IPS-NIHi7 (cell line): Measurements from ENCODE around the gene RPS6KA1.

Source experiments
- DNase-seq: peaks from one replicate; pipeline ENCODE4 v3.0.0; 2012; ENCODE audit warnings: mixed read lengths; ENCODE audit errors: extremely low spot score

The RPS6KA1 gene

DNA sequence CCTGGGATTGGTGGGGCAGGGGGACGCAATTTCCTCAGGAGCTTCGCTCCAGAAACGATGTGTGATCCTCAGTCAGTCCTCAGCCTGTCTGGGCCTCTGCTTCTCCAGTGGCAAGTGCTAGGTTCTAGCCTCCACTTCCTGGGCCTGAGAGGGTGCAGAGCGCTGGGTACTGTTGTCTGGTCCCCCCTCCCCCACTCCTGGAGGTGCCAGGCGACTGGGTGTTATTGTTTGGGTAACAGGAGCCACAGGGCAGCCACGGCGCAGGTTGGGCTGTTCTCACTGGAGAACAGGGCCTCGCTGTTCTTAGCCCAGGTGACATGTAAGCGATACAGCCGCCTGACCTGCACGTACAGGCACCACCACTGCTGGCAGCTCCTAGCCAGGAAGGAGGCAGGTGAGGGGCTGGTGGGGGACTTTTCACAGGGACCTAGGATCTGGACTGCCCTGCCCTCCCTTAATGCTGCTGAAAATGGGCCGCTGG is 2.1 kb downstream of the RPS6KA1 start:
- no peak for DNase-seq

DNA sequence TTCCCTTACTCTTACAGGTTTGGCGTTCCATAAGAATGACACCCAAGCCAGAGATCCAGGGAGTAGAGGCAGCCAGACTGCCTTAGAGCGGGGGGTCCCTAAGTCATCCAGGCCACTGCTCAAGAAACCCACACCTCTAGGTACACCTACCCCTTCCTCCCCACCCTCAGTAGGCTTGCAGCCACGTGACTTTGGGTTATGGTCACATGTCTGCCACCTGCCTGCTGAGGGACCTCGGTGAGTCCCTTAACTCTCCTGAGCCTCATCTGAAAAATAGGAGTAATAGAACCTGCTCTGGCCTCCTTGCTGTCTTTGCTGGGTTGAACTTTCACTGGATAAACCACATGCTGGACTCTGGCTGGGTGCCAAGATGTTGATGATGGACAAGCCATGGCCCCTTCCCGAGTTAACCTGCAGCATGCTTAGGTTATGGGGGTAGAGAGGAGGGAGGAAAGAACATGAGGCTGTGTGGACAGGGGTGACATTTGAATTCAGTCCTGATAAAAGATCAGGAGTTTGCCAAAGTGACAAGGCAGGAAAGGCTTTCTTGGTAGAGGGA is 4.5 kb downstream of the RPS6KA1 start:
- no peak for DNase-seq

DNA sequence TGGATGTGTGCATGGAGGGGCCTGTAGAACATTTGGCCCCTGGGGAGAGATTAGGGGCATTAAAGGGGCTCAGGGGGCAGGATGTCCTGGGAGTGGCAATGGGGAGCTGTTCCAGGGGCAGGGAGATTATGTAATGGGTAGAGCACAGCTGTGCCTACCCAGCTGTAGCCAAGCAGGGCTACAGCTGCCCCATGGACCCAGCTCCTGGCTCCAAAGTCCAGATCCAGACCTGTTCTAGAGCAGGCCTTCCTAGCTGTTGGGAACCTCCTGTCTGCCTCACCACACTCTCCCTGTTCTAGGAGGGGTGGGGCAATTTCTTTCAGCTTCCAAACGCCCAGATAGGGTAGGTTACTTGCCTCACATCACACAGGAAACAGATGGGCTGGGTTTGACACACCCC is 5.6 kb downstream of the RPS6KA1 start:
- DNase-seq, result no peak

DNA sequence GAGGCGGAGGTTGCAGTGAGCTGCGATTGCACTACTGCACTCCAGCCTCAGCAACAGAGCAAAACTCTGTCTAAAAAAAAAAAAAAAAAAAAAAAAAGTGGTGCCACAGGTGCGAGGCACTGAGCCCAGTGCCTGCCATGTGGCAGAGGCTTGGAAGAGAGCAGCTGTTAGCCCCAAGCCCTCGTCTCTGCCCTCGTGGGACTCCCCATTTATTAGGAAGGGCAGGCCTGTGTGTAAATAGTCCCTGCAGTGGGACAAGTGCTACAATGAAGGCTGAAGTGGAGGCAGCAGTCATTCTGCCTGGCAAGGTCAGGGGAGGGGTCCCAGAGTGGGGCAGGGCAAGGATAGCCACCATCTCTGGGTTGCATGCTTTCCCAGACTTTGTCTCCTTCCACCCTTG is 6.5 kb downstream of the RPS6KA1 start:
- no peak for DNase-seq

DNA sequence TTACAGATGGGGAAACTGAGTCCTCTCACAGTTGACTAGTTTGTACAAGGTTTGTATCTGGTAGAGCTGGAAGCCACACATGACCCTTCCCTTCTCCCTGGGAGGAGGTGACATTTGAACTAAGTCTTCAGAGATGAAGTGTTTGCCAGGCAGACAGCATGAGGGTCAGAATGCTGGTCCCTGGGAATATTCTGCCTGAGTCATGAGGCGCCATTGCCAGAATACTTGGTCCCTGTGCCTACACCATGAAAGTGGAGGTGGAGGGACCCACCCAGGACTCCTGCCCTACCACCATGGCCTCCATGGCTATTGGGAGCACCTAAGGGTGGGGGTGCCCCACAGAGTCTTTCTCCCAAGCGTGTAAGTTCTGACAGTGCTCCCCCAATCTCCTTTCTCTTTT is 7.0 kb downstream of the RPS6KA1 start:
- DNase-seq, result no peak

DNA sequence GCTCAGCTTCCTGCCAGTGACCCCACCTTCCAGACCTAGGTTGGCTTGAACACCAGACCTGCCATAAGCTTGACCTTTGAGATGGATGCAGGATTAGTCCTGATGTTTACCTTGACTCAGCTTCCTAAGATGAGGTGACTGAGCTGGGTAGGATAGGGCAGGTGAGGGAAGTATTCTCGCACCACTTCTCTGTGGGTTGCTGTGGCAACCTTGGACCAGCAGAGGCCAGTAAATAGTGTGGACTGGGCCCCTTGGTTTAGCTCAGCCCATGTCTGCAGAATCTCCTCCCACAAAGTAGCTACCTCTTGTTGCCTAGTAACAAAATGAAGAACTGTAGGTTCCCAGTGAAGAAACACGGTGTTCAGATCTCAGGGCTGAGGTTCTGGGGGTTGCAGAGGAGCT is 8.4 kb downstream of the RPS6KA1 start:
- peak; percentile 63 for DNase-seq

DNA sequence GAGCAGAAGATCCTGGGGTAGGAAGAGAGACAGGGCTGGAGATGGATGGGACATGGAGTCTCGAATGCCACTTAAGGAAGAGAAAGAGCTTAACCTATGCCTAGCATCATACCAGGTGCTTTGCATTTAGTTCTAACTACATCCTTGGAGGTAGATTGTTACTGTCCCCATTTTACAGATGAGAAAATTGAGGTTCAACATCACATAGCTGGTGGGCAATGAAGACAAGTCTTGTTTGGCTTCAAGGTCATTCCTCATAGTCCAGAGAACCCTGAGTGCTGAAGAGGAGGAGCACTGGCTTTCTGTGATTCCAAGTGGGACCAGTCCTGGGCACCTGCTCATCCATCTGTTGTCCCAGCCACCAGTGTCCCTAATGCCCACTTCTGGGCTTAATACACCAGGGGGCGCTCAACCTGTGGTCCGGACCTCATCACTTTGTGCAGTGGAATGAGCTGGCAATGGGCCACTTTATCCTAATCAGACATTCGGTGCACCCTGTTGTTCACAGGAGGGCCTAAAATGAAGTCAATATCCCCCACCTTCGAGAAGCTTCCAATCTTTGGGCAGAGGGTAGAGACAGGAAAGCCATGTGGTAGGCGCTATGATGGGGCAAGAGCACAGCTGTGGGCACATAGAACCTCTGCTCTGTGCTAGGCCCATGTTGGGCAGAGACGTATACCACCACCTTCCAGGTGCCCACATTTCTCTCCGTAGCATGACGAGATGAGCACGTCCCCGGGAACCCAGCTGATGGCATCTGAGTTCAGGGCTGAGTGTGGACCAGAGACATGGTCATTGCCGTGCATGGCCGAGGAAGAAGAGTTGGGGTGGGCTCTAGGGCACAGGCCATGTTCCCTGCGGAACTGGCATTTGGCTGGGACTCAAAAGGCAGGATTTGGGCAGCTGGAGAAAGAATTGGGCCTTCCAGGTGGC is 9.2 kb downstream of the RPS6KA1 start:
- DNase-seq, result peak; percentile 78

DNA sequence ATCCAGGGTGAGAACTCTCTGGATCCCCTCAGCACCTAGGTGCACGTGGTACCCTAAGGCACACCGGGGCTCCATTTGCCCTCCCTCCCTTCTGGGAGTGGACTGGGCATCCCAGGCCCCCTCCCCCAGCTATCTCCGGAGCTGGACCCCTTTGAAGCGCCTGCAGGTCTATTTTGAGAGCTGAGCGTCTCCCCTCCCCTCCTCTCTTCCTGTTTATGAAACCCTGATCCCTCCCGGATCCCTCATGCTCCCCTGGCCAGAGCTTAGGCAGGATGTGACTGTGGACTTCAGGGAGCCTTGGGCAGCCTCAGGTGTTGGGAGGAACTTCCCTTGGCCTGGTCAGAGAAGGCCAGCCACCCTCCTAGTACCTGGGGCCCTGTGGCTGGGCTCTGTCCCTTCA is 10.2 kb downstream of the RPS6KA1 start:
- DNase-seq, result no peak

DNA sequence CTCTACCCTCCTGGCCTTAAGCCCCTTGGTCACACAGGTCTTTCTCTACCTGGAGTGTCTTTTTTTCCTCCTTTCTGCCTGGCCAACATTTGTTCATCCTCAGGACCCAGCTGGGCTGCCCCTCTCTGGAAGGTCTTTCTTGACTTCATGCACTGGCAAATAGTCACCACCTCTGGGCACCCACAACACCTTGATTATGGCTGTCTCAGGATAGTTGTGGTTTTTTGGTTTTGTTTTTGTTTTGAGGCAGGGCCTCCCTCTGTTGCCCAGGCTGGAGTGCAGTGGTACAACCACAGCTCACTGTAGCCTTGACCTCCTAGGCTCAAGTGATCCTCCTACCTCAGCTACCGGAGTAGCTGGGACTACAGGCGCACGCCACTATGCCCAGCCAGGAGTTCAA is 10.8 kb downstream of the RPS6KA1 start:
- DNase-seq, result no peak

DNA sequence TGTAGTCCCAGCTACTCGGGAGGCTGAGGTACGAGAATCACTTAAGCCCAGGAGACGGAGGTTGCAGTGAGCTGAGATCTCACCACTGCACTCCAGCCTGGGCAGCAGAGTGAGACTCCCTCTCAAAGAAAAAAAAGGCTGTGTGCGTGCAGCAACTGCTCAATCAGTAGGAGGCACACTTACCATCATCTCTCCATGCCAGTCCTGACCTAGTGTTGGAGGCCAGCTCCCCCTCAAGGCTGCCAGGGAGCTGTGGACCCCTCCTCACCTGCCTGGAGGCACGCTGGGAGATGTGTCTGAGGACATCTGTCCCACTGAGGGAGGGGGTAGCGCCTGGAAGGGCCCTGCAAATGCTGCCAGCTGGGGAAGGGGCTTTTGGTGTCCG is 11.9 kb downstream of the RPS6KA1 start:
- no peak for DNase-seq

DNA sequence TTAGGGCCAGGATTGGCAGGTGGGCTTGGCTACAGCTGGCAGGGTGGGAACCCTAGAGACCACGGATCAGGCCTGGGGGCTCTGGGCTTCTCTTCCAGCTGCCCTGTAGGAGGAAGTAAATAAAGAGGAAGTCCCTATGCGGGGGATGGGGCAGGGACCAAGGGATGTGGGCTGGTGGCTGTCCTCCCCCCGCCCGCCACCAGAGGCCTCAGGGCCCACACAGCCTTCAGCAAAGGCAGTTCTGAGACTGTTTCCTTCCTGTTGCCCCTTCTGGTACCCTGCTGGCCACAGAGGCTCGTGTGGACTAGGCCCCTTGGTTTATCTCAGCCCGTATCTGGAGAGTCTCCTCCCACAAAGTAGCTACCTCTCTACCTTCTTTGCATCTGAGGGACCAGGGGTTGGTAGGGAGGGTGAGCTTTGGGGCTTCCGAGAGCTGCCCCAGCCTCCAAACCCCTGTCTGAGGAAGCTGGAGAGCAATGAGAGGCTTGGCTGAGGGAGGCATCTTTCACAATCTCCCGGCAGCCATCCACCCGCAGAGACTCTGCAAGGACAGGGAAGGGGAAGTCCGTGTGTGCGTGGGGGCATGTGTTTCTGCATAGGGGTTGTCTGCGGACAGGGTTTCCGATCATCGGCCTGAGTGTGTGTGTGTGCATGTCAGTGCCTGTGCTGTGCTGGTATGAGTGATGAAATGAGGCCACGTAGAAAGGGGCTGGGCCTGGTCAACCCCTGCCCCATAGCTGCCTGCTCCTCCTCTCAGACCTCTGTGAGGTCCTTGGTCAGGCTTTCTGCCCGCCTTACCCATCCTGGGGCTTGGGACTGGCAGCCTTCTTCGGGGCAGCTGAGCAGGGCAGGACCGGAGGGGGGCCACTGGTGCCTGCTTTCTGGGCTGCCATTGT is 12.5 kb downstream of the RPS6KA1 start:
- peak; percentile 91 for DNase-seq

DNA sequence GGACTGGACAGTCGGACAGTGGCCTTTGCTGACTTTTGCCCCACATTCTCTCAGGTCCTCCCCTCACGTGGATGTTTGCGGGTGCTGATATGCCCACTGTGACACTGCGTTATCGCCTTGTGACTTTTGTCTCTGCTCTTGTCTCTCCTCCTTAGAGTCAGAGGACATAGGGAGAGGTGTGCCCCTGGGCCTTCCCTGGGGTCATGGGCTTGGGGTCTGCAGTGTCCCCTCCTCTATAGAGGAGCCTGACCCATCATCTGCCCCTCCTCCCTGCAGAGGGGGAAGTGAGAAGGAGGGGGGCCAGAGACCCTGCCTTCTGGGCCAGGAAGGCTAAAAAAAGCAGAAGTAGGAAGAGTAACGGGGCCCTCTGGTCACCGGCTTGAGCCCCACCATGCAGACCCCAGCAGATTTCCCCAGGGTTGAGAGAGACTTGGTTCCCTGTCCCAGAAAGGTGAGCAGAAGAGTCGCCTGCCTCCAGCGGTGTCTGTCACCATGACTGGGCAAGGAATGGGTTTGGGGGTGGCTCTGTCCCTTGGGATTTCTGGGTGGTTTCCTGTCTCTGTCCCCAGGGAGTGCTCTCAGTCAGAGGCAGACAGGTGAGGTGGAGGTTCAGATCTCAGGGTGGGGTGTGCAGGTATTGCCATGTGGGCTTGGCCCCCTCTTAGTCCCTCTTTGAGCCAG is 13.3 kb downstream of the RPS6KA1 start:
- DNase-seq, result no peak

DNA sequence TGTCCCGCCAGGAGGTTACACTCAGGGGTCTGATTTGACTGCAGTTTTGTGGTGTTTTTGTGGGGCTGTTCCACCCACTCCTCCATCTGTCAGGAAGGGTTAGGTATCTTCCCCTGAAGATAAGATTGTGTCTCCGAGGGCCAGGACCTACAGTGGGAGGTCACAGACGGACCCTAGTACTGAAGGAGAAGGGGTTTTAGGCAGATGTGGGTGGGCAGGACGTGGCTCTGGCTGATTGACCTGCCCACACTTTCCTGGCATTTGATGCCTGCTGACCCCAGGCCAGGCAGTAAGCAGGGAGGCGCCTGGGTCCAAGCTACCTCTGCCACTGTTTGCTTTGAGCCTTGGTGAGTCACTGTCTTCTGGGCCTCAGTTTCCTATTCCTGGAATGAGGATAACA is 13.9 kb downstream of the RPS6KA1 start:
- DNase-seq, result no peak

DNA sequence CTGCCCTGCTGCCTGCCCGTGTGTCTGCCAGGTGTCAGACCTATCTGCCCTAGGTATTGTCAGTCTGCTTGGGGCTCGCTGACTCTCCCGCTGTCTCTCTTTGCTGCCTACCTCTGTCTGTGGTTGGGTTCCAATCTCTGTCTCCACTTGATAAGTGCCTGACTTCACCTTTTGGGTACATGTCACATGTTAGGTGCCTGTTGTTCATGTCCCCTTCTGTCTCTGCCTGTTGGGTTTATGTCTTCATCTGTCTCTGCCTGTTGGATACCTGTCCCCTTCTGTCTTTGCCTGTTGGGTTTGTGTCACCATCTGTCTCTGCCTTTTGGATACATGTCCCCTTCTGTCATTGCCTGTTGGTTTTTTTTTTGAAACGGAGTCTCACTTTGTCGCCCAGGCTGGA is 14.6 kb downstream of the RPS6KA1 start:
- DNase-seq, result no peak

DNA sequence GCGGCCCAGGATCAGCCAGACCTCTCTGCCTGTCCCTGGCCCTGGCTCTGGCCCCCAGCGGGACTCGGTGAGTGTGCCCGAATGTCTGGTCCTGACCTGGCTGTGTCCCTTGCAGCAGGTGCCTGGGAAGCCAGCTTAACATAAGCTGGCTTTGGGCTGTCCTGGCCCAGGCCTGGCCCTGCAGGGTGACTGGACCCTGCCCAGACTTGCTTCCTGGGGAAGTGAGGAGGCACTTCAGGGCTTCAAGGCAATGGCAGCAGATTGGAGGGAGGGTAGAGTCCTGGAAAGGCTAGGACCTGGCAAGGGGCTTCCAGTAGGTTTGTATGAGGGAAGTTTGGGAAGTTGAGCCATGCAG is 16.4 kb downstream of the RPS6KA1 start:
- no peak for DNase-seq

DNA sequence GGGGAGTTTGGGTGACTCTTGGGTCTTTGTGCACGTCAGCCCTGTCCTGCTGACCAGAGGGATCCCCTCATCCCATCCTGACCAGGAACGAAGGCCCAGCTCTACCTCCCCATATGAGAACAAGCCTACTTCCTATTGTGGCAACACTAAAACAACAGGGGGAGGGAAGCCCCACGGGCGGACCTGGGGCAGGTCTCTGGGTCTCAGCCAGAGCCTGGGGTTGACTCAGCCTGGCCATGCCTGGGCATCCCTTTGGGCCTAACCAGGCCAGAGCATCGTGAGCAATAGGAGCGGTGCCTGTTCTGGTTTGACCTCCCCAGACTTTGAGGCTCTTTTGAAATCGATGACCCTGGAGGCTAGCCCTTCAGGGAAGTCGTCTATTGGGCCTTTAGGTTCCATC is 16.8 kb downstream of the RPS6KA1 start:
- DNase-seq, result no peak

DNA sequence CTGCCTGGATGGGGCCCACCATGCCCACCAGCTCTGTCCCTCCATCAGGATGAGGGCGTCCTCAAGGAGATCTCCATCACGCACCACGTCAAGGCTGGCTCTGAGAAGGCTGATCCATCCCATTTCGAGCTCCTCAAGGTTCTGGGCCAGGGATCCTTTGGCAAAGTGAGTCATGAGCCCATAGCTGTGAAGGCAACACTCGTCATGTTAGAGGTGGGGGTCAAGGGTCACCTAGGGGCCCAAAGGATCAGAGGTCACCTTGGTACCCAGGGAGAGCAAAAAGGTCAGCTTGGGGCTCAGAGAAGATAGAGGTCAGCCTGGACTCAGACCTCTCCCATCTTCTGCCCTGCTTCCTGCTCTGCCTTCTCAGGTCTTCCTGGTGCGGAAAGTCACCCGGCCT is 17.3 kb downstream of the RPS6KA1 start:
- DNase-seq, result no peak

DNA sequence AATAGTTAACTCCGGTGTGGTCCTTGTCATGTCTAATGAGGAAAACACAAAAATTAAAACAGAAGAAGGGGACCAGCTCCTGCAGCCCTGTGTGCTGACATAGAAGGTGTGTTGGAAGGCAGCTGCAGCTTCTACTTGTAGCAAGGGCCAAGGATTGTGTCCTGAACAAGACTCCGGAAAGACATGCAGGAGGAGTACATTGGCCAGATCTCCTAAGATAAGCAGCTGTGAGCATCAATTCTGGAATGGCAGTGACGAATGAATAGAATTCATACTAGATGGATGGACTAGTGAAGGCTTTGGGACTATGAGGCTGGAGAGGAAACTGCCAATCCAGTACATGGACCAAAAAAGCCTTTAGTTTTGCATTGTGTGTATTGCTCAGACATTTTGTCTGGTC is 19.3 kb downstream of the RPS6KA1 start:
- no peak for DNase-seq

DNA sequence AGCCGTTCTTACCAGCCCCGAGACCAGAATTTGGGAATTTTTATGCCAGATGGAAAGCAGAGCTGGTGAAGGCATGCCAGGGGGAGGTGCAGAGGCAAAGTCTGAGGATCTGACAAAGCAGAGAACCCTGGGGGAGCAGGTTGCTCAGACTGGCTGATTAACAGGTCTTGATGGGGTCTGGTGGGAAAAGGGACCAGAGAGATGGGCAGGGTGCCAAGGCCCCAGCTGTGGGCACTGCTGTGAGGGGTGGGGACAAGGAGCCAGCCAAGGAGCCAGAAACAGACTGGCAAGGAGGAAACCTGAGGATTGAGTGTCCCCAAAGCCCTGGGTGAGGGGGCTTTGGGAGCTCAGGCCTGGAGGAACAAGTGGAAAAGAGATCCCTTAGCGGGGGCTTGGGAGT is 21.4 kb downstream of the RPS6KA1 start:
- no peak for DNase-seq

DNA sequence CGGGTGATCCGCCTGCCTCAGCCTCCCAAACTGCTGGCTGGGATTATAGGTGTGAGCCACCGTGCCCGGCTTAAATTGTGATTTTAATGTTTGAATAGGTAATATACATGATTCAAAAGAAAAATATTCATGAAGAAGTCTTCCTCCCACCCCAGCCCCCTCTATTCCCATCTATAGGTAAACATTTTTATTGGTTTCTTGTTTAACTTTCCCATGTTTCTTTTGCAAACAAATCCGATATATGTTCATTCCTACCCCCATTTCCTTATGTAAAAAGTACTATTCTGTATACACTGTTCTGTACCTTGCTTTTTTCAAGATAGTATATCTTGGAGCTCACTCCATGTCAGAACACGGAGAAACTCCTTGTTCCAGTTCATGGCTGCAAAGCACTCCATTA is 23.2 kb downstream of the RPS6KA1 start:
- DNase-seq, result no peak

DNA sequence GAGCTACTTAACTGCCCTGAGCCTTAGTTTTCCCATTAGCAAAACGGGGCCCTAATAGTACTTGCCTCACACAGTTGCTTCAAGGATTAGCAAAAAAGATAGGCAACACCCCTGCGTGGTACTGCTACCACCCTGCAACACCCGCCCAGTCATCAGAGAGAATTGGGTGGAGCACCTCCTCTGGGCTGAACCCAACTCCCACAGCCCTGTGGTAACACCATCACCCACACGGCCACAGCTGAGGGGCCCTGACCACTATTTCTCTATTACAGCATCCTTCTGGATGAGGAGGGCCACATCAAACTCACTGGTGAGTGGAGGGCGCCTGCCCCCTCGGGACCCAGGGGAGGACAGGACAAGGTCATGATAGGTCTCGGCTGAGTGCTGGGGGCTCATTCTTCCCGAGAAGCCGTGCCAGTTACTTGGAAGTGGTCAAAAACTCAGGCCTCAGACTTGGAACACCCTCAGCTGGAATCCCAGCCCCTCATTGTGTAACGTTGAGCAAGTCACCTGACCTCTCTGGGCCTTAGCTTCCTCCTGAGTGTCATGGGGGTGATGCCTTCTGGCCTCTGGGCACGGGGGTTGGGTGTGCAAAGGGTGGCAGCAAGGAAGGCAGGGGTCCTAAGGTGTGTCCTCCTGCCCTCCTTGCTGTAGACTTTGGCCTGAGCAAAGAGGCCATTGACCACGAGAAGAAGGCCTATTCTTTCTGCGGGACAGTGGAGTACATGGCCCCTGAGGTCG is 24.6 kb downstream of the RPS6KA1 start:
- DNase-seq, result no peak
